Activated T-helper 1 cell treated with anti-CD3 and anti-CD28 coated beads, Interleukin-2, amount 50 U/mL, for 16 hours (primary cell): ENCODE results near the gene ADAMTS18.

ENCODE experiments used
- DNase-seq, 2 donors: peaks; one replicate each; pipeline ENCODE4 v3.0.0-alpha.2; 2020; ENCODE audit warnings: low read depth in 1 of 2, low spot score in 1 of 2

ADAMTS18 gene

GRCh38 chr16:77435272-77435820 lies 512 bp upstream of the ADAMTS18 start:
- DNase-seq: no peak

- no peak for DNase-seq
These were observed 758 bp downstream of the ADAMTS18 start for GRCh38 chr16:77434022-77434529.

- no peak for DNase-seq
These were observed 1.7 kb downstream of the ADAMTS18 start for GRCh38 chr16:77433146-77433545.

DNA sequence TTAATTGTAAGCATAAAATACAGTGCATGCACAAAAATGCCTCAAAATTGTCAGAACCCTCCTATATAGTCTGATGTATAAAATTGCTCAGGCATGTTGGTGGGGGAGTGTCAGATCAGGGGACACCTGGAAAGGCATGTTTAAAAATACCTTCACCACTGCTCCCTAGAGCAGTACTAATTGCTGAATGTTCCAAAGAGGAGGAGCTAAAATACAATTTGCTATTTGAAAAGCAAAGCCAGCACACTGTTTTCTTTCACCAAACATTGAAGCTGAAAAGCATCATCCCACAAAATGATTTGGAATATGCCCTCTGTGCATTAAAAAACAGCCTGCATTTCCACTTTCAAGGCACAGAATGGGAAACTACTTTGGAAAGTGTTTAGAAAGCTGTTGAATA lies 2.6 kb downstream of the ADAMTS18 start:
- no peak for DNase-seq

- DNase-seq: no peak
These were observed 3.8 kb downstream of the ADAMTS18 start for GRCh38 chr16:77430787-77431585.

DNA sequence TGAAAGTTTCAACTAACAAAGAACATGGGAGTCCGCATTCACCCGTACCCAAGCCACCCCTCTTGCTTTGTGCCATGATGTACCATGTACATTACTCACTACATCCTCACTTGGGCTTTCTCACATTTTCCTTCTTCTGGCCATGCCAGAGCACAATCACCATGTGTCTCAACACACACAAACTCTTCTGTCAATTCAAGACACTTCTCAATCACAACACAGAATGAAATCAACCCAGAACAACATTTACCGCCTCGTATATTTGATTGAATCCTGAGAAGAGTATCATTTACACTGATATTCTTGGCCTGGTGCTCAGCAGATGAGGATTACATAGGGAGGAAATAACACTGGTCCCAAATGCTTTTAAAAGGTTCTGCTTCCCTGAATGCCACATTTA lies 4.5 kb downstream of the ADAMTS18 start:
- DNase-seq: no peak

- no peak for DNase-seq
These were observed 9.8 kb downstream of the ADAMTS18 start for GRCh38 chr16:77424871-77425604.

DNA sequence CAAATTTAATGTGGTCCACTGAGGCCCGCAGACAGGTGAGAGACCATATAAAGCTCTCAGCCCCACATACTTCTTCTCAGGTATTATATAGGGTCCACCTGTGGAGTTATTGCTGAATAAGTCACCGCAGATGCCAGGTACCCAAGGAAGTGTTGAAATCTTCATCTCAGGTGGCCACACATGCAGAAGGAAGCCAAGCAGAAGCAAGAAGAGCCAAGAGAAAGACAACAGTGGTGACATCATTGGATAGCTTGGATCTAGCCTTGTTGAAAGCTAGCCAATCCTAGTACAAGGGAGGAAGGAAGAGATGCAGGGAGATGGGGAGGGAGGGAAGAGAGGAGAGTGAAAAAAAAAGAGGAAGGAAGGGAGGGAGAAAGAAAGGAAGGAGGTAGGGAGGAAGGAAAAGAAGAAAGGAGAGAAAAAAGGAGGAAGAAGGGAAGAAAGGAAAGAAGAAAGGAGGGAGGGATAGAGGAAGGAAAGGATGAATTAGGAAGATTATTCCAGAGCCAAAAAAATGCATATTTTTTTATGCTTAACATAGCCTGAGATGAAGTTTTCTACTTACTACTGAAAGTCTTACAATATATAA lies 12.5 kb downstream of the ADAMTS18 start:
- no peak for DNase-seq

- no peak for DNase-seq
These were observed 17.8 kb downstream of the ADAMTS18 start for GRCh38 chr16:77416939-77417480.

DNA sequence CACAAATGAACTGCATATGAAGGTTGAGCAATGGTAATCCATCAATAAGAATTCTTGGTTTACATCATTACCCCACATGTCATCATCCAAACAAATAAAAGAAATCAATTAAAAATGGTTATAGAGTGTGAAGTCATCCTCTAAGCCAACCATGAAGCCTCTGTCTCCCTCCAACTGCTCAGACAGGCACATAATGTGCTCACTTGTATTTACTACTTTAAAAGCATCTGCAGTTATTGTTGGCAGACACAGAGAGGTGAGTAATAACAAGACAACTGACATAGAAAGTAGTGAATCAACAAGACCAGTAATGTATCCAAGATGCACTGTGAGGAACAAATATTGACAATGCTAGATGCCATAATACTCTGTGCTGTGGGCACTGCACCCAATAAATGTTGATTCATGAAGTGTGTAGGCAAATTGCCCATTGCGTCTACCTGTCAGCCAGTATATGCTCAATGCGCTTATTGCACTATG lies 20.0 kb downstream of the ADAMTS18 start:
- DNase-seq: no peak

- no peak for DNase-seq
These were observed 24.4 kb downstream of the ADAMTS18 start for GRCh38 chr16:77410449-77410848.

DNA sequence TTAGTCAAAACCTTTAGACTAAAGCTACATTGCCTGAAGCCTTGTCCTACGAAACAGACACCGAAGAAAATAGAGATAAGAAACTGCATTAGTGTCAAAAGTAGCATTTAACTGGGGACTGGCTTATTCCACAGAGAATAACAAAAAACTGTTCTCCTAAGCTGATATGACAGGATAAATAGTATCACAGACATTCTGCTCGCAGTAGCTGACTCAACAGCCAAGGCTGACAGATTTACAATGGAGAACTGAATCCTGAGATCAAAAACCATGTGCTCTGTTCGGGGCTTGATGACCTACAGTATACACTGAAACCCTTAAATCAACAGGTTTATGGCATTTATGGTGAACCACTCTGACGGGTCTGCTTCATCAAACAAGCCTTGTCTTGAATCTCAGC lies 25.5 kb downstream of the ADAMTS18 start:
- no peak for DNase-seq

DNA sequence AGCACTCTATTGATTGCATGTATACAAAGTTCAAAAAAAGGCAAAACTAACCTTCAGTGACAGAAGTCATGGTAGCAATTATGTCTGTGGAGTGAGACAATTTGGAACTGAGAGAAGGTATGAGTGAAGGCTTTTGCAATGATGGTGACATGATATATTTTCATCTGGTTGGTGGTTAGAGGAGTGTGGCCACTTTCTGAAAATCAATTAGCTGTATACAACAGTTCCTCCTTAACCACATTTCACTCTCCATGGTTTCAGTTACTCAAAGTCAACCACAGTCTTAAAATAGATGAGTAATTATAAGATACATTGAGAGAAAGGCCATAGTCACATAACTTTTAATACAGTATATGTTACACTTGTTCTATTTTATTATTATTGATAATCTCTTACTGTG lies 26.2 kb downstream of the ADAMTS18 start:
- DNase-seq: no peak

- no peak for DNase-seq
These were observed 28.2 kb downstream of the ADAMTS18 start for GRCh38 chr16:77406680-77407079.

DNA sequence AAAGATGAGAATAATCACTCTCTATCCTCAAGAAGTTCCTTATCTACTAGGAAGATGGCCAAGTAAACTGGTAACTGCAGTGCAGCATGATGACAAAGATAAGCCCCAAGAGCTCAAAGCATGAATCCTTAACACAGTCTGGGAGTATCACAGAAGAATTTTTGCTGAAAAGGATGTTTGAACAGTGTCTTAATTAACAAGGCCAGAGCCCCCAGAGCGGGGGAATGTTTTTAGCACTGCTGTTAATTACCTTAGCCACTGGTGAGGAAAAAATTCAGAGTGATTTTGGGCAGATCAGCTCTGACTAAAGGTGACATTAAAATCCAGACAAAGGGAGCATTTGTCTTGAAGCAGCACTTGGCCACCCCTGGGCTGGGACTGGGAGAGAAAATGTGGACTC lies 30.1 kb downstream of the ADAMTS18 start:
- no peak for DNase-seq

DNA sequence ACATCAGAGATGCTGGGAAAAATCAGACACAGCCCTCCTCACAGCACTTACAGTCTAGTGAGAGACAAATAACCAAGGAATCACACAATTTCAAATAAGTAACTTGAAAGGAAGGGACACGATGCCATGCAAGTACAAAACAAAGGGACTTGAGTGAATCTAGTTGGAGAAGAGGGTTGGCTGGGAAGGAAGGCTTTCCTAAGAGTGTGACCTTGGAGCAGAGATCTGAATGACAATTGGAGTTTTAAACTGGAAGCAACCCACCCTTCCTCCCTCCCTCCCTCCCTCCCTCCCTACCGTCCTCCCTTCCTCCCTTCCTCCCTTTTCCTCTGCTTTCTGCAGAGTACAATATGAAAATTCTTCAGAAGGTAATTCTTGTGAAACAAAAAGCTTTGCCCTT lies 31.1 kb downstream of the ADAMTS18 start:
- no peak for DNase-seq

GRCh38 chr16:77402672-77403071 lies 32.2 kb downstream of the ADAMTS18 start:
- DNase-seq: no peak

DNA sequence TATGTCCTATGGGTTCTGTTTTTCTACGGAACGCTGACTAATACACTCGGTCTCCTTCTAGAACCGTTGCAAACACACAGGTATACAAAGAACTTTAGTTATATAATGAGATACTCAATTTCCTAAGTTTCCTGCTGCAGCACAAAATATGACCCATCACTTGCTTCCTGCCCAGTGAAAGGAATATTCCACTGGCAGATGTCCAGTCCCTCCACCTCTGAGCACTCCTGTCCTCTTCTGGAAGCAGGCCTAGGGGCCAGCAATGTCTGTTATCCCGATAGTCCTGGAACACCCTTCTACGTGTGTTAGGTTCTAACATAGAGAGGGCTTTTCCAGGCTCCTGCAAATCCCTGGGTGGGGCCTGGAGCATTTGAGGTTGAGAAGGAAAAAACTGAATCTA lies 32.7 kb downstream of the ADAMTS18 start:
- no peak for DNase-seq

- DNase-seq: no peak
These were observed 35.3 kb downstream of the ADAMTS18 start for GRCh38 chr16:77399546-77399945.

DNA sequence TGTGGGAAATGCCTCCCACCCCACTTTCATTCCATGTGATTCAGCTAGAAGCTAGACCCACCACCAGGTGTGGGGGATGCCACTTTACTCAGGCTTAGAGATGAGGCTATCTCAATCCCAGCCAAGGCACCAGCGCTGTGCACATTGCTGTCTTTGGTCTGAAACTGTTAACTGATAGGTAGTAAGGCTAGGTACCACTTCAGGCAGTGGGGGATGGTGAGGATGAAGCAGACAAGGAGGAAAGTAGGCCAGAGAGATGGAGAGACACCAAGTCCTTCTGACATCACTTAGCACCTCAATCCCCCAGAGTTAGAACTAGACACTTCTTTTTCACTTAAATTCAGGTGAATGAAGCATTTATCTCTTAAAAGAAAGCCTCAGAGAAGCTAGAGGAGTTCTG lies 35.8 kb downstream of the ADAMTS18 start:
- no peak for DNase-seq

GRCh38 chr16:77398495-77398894 lies 36.3 kb downstream of the ADAMTS18 start:
- no peak for DNase-seq
